Measurements from ENCODE around the gene CEBPA. TPM values are rescaled to one million over a fixed set of nuclear protein-coding genes. Genes with fewer than 3 reads are reported as not detected.

The CEBPA gene
- total and polyA plus RNA-seq, 9 donors = 0.92 to 6.1 (median 3.7) TPM

DNA sequence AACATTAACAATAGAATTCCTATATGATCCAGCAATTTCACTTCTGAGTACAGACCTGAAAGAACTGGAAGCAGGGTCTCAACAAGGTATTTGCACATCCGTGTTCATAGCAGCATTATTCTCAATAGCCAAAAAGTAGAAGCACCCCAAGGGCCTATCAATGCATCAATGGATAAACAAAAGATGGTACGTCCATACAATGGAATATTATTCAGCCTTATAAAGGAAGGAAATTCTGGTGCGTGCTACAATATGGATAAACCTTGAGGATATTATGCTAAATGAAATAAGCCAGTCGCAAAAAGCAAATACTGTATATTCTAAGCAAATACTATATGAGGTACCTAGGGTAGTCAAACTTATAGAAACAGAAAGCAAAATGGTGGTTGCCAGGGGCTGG, 30.8 kb upstream of the CEBPA start:
- DNase-seq = no peak
- no peak for TF ChIP-seq CTCF (IDR thresholded peaks at IDR 0.05)
- no peak for TF ChIP-seq POLR2A (IDR thresholded peaks at IDR 0.05)
- no peak for TF ChIP-seq EP300 (IDR thresholded peaks at IDR 0.05)
- Histone ChIP-seq H3K27ac (no peak overlapping the region), H3K4me3 (no peak overlapping the region), H3K9me3 (no peaks in the 10 kb centered on the region), H3K4me1 (ENCODE audit: insufficient read depth) (no peaks in the 10 kb centered on the region), H3K27me3 (no peaks in the 10 kb centered on the region), H3K36me3 (no peaks in the 10 kb centered on the region)
- intact Hi-C loops (cut with DNase I) = no loop called here
- WGBS, 3 donors = 89 to 96% (median 95%) methylated on average over 4 of the region's 4 CpGs

- intact Hi-C loops (cut with DNase I) = no loop called here
- no peaks in the 10 kb centered on the region for H3K9me3 ChIP-seq
- no peaks in the 10 kb centered on the region for H3K36me3 ChIP-seq
- H3K4me3 ChIP-seq = no peak overlapping the region
- H3K27me3 ChIP-seq = no peaks in the 10 kb centered on the region
- DNase-seq = no peak
- H3K27ac ChIP-seq = no peak overlapping the region
- WGBS, 3 donors = 83 to 84% (median 83%) methylated on average over 5 of the region's 5 CpGs
- no peak for TF ChIP-seq POLR2A (IDR thresholded peaks at IDR 0.05)
- TF ChIP-seq EP300 (IDR thresholded peaks at IDR 0.05) = no peak
- TF ChIP-seq CTCF (IDR thresholded peaks at IDR 0.05) = no peak
- no peaks in the 10 kb centered on the region for H3K4me1 ChIP-seq (ENCODE audit: insufficient read depth)
Observed at GRCh38 chr19:33332248-33332647, 29.9 kb upstream of the CEBPA start.

DNA sequence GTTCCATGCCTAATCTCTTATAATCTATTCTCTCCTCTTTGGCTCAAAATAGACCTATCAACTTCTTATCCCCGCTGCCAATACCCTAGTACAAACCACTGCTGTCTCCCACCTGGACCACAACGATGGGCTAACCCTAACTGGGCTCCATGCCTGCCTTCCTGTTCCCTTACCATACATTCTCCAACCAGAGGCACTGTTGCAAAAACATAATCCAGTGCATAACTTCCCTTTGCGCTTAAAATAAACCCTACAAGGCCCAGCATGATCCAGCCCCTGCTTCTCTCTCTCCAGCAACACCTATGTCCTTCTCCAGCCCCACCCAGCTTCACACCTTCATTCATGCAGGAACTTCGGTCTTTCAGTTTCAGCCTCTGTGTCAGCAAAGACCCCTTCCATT, 27.4 kb upstream of the CEBPA start:
- Histone ChIP-seq H3K27me3 (no peaks in the 10 kb centered on the region), H3K4me3 (no peak overlapping the region), H3K4me1 (ENCODE audit: insufficient read depth) (no peaks in the 10 kb centered on the region), H3K9me3 (no peaks in the 10 kb centered on the region), H3K27ac (no peak overlapping the region), H3K36me3 (no peaks in the 10 kb centered on the region)
- TF ChIP-seq CTCF (IDR thresholded peaks at IDR 0.05) (no peak), EP300 (IDR thresholded peaks at IDR 0.05) (no peak), POLR2A (IDR thresholded peaks at IDR 0.05) (no peak)
- intact Hi-C loops (cut with DNase I) = no loop called here
- 69 to 81% (median 80%) methylated on average over 4 of the region's 4 CpGs for WGBS, 3 donors
- DNase-seq = no peak

DNA sequence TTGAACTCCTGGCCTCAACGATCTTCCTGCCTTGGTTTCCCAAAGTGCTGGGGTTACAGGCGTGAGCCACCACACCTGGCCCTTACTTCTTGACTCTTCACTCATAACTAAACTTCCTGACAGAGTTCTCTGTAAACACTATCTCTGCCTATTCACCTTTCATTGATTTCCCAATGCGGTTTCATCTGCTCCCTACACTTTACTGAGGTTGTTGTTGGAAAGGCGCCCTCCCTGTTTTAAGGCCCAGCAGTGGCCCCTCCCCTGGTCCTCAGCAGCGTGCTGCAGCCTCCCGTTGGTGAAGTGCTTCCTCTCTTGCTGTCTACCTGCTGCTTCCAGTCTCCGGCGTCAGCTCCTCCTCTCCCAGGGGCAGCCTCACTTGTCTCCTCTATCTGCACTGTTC, 26.7 kb upstream of the CEBPA start:
- no peak for DNase-seq
- Histone ChIP-seq H3K4me3 (no peak overlapping the region), H3K27me3 (no peaks in the 10 kb centered on the region), H3K27ac (no peak overlapping the region), H3K9me3 (no peaks in the 10 kb centered on the region), H3K4me1 (ENCODE audit: insufficient read depth) (no peaks in the 10 kb centered on the region), H3K36me3 (no peaks in the 10 kb centered on the region)
- TF ChIP-seq EP300 (IDR thresholded peaks at IDR 0.05) (no peak), POLR2A (IDR thresholded peaks at IDR 0.05) (no peak), CTCF (IDR thresholded peaks at IDR 0.05) (no peak)
- 56 to 61% (median 59%) methylated on average over 8 of the region's 8 CpGs for WGBS, 3 donors
- intact Hi-C loops (cut with DNase I) = no loop called here

DNA sequence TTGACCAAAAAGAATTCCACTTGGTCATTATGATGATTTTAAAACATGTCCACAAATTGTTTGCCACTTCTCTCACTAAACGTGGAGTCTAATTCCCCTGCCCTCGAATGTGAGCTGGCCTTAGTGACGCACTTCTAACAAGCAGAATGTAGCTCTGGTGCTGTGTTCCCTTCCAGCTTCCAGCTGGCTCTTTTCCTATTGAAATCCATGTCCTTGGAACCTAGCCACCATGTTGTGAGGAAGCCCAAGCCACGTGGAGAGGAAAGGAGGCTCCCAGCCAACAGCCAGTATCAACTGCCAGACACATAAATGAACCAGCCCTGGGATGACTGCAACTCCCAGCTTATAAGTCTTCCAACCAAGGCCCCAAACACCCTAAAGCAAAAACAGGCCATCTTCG, 23.6 kb upstream of the CEBPA start:
- H3K9me3 ChIP-seq = no peaks in the 10 kb centered on the region
- H3K4me1 ChIP-seq (ENCODE audit: insufficient read depth) = no peaks in the 10 kb centered on the region
- no peaks in the 10 kb centered on the region for H3K27me3 ChIP-seq
- no peak for DNase-seq
- H3K4me3 ChIP-seq = no peak overlapping the region
- H3K36me3 ChIP-seq = no peaks in the 10 kb centered on the region
- H3K27ac ChIP-seq = no peak overlapping the region
- TF ChIP-seq EP300 (IDR thresholded peaks at IDR 0.05) (no peak), POLR2A (IDR thresholded peaks at IDR 0.05) (no peak), CTCF (IDR thresholded peaks at IDR 0.05) (no peak)
- WGBS, 3 donors = 33 to 48% (median 41%) methylated on average over 5 of the region's 5 CpGs
- intact Hi-C loops (cut with DNase I) = no loop called here

All from ovary (tissue), 9 donors.